Measurements from ENCODE around the gene GIMAP7.

DNA sequence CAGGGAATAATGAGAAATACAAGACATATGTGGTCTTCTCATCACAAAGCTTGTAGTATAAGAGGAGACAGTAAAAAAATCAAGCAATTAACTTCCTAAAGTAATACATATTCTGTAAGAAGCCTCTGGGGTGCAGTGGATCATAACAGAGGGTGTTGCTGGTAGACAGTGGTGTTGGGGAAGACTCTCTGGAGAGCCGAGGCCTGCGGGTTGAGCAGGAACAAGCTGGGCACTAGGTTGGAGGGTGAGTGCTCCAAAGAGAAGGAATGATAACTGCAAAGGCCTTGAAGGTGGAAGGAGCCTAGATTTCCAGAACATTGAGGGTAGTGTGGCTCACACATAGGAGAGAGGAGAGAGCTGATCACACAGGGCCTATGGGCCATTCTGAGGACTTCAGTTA lies 54.0 kb downstream of the GIMAP7 start:
- TF ChIP-seq, protein P1, sequence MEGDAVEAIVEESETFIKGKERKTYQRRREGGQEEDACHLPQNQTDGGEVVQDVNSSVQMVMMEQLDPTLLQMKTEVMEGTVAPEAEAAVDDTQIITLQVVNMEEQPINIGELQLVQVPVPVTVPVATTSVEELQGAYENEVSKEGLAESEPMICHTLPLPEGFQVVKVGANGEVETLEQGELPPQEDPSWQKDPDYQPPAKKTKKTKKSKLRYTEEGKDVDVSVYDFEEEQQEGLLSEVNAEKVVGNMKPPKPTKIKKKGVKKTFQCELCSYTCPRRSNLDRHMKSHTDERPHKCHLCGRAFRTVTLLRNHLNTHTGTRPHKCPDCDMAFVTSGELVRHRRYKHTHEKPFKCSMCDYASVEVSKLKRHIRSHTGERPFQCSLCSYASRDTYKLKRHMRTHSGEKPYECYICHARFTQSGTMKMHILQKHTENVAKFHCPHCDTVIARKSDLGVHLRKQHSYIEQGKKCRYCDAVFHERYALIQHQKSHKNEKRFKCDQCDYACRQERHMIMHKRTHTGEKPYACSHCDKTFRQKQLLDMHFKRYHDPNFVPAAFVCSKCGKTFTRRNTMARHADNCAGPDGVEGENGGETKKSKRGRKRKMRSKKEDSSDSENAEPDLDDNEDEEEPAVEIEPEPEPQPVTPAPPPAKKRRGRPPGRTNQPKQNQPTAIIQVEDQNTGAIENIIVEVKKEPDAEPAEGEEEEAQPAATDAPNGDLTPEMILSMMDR (IDR thresholded peaks at IDR 0.05): no peak
- no peak for TF ChIP-seq POLR2A (IDR thresholded peaks at IDR 0.05)
- TF ChIP-seq EP300 (IDR thresholded peaks at IDR 0.05; ENCODE audit: low read depth): no peak
- TF ChIP-seq POLR2AphosphoS5 (IDR thresholded peaks at IDR 0.05): no peak
